DND-41 (cell line): ENCODE results near the gene PXMP4.

ENCODE experiments used
- EZH2 ChIP-seq: IDR thresholded peaks from 3 replicates; pipeline ENCODE4 v1.6.1; 2012; ENCODE audit warnings: borderline replicate concordance, low read depth, mild to moderate bottlenecking, moderate library complexity, low read length, inconsistent platforms; ENCODE audit not compliant: severe bottlenecking
- TF ChIP-seq, protein P1 (sequence below): IDR thresholded peaks from 2 replicates; pipeline ENCODE4 v1.5.1; 2012; ENCODE audit warnings: borderline replicate concordance, low read length, moderate library complexity, mild to moderate bottlenecking; ENCODE audit not compliant: poor library complexity, severe bottlenecking; ENCODE audit errors: extremely low read depth

DNA sequence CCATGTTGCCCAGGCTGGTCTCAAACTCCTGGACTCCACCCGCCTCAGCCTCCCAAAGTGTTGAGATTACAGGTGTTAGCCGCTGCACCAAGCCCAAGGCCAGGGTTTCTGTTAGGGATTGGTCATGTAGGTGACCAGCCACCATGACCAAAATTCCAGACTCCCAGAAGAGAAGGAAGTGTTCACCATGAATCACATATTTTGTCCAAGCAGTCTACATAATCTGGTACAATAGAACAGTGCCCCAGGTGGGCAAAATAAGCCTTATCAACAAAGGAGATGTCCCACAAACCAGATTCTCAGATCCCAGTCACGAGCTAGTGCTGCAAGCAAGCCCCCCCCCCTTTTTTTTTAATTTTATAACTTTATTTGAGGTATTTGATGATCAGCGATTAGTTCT lies 31.7 kb upstream of the PXMP4 start:
- TF ChIP-seq, protein P1, sequence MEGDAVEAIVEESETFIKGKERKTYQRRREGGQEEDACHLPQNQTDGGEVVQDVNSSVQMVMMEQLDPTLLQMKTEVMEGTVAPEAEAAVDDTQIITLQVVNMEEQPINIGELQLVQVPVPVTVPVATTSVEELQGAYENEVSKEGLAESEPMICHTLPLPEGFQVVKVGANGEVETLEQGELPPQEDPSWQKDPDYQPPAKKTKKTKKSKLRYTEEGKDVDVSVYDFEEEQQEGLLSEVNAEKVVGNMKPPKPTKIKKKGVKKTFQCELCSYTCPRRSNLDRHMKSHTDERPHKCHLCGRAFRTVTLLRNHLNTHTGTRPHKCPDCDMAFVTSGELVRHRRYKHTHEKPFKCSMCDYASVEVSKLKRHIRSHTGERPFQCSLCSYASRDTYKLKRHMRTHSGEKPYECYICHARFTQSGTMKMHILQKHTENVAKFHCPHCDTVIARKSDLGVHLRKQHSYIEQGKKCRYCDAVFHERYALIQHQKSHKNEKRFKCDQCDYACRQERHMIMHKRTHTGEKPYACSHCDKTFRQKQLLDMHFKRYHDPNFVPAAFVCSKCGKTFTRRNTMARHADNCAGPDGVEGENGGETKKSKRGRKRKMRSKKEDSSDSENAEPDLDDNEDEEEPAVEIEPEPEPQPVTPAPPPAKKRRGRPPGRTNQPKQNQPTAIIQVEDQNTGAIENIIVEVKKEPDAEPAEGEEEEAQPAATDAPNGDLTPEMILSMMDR = no peak
- TF ChIP-seq EZH2 = no peak
